Measurements from ENCODE around the gene C2orf69. TPM values are rescaled to one million over a fixed set of nuclear protein-coding genes. Genes with fewer than 3 reads are reported as not detected.

C2orf69 gene
- total and polyA plus RNA-seq, 2 donors (not counting 1 experiment from before 2014, with no cell fraction given): 3.7 to 12.9 TPM

DNA sequence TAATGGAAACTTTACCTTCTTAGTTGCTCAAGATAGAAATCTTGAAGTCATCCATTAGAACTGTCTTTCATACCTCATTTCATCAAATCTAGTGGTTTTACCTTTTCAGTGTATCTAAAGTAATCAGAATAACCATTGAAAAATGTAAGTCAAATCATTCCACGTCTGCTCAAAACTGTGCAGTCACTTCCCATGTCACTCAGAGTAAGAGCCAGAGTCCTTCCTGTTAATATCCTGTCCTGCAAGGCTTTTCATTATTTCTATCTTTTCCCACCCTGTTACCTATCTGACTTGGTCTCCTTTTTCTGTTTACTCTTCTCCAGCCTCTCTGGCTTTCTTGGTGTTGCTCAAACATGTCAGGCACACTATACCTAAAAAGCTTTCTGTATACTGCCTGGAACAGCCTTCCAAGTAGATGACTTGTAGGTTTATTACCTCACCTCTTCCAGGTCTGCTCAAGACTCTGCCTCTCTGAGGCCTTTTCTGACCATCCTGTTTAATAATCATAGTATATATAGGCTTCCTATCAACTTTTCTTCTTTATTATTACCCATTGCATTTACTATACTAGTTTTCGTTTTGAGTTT is 3.4 kb downstream of the C2orf69 start:
- Histone ChIP-seq H3K4me2 (replicated peaks; ENCODE audit: low read depth, low read length, poor library complexity, severe bottlenecking) (no peak overlapping the region), H3K27me3 (replicated peaks in 1 of 4; ENCODE audit: control extremely low read depth in 1 of 4, control insufficient read depth in 3 of 4, insufficient read depth in 4 of 4, low read length in 3 of 4) (no peaks in the 10 kb centered on the region), H3K36me3 (replicated peaks in 1 of 2; ENCODE audit: control extremely low read depth in 1 of 2, control insufficient read depth in 1 of 2, extremely low read depth in 1 of 2, insufficient read depth in 2 of 2, low read length in 1 of 2) (peaks cover 0 to 6% of the 10 kb centered on the region in 2 experiments), H3K4me1 (ENCODE audit: control insufficient read depth in 2 of 2, insufficient read depth in 2 of 2, low read length in 2 of 2) (peaks cover 4 to 21% of the 10 kb centered on the region in 2 donors), H4K20me1 (ENCODE audit: control insufficient read depth, insufficient read depth, low read length, poor library complexity, severe bottlenecking) (peaks cover 2% of the 10 kb centered on the region), H2AFZ (ENCODE audit: insufficient read depth, low read depth, low read length, poor library complexity, severe bottlenecking) (no peak overlapping the region), H3K79me2 (ENCODE audit: control insufficient read depth, insufficient read depth, low read length) (peaks cover 68% of the 10 kb centered on the region), H3K27ac (ENCODE audit: low read length in 2 of 2) (no peak overlapping the region), H3K9me3 (ENCODE audit: control extremely low read depth in 1 of 3, control insufficient read depth in 2 of 3, insufficient read depth in 1 of 3, low read length in 2 of 3) (peaks cover 0 to 8% (median 3%) of the 10 kb centered on the region in 3 donors), H3K9ac (ENCODE audit: low read length) (no peak overlapping the region), H3K4me3 (ENCODE audit: control extremely low read depth in 1 of 5, extremely low read depth in 1 of 5, insufficient read depth in 1 of 5, low read depth in 2 of 5, low read length in 4 of 5) (no peak overlapping the region)
- Mint-ChIP-seq H3K4me3 (no peak overlapping the region), H3K27me3 (no peaks in the 10 kb centered on the region), H3K27ac (no peak overlapping the region), H3K4me1 (peaks cover 33% of the 10 kb centered on the region), H3K9me3 (ENCODE audit: insufficient read depth) (no peaks in the 10 kb centered on the region)
- ATAC-seq (ENCODE audit: low read depth) (no peak), DNase-seq (no peak)
- WGBS (ENCODE audit: insufficient coverage): 25% methylated on average over 1 of the region's 2 CpGs
- intact Hi-C loops (cut with micrococcal nuclease): loop anchor here (5.0 kb wide), 2 partner anchors 1268 to 1863 kb away; partner anchors contain the start of gene CASP10
- TF ChIP-seq EZH2 (IDR thresholded peaks at IDR 0.05; ENCODE audit: borderline replicate concordance, insufficient read depth, low read depth, low read length, poor library complexity, severe bottlenecking) (no peak), CTCF (IDR thresholded peaks at IDR 0.05) (no peak)
- CTCF ChIA-PET: no interaction called here
- POLR2A ChIA-PET: no interaction called here

DNA sequence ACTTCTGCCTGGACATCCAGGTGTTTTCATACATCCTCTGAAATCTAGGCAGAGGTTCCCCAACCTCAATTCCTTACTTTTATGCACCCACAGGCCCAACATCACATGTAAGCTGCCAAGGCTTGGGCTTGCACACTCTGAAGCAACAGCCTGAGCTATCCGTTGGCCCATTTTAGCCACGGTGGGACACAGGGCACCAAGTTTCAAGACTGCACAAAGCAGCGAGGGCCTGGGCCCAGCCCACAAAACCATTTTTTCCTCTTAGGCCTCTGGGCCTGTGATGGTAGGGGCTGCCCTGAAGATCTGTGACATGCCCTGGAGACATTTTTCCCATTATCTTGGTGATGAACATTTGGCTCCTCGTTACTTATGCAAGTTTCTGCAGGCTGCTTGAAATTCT is 5.9 kb downstream of the C2orf69 start:
- H4K20me1 ChIP-seq (ENCODE audit: control insufficient read depth, insufficient read depth, low read length, poor library complexity, severe bottlenecking): peaks cover 9% of the 10 kb centered on the region
- no peak overlapping the region for H3K9ac ChIP-seq (ENCODE audit: low read length)
- Mint-ChIP-seq H3K27me3 (no peaks in the 10 kb centered on the region), H3K27ac (no peak overlapping the region), H3K9me3 (ENCODE audit: insufficient read depth) (no peaks in the 10 kb centered on the region), H3K4me3 (no peak overlapping the region), H3K4me1 (peaks cover 26% of the 10 kb centered on the region)
- H3K27ac ChIP-seq (ENCODE audit: low read length in 2 of 2): no peak overlapping the region
- TF ChIP-seq CTCF (IDR thresholded peaks at IDR 0.05): no peak
- no peak for TF ChIP-seq EZH2 (IDR thresholded peaks at IDR 0.05; ENCODE audit: borderline replicate concordance, insufficient read depth, low read depth, low read length, poor library complexity, severe bottlenecking)
- peaks cover 4 to 12% of the 10 kb centered on the region in 2 donors for H3K4me1 ChIP-seq (ENCODE audit: control insufficient read depth in 2 of 2, insufficient read depth in 2 of 2, low read length in 2 of 2)
- no peak overlapping the region for H2AFZ ChIP-seq (ENCODE audit: insufficient read depth, low read depth, low read length, poor library complexity, severe bottlenecking)
- CTCF ChIA-PET: no interaction called here
- peaks cover 0 to 8% (median 3%) of the 10 kb centered on the region in 3 donors for H3K9me3 ChIP-seq (ENCODE audit: control extremely low read depth in 1 of 3, control insufficient read depth in 2 of 3, insufficient read depth in 1 of 3, low read length in 2 of 3)
- peaks cover 0 to 9% of the 10 kb centered on the region in 2 experiments for H3K36me3 ChIP-seq (replicated peaks in 1 of 2; ENCODE audit: control extremely low read depth in 1 of 2, control insufficient read depth in 1 of 2, extremely low read depth in 1 of 2, insufficient read depth in 2 of 2, low read length in 1 of 2)
- no peaks in the 10 kb centered on the region for H3K27me3 ChIP-seq (replicated peaks in 1 of 4; ENCODE audit: control extremely low read depth in 1 of 4, control insufficient read depth in 3 of 4, insufficient read depth in 4 of 4, low read length in 3 of 4)
- intact Hi-C loops (cut with micrococcal nuclease): no loop called here
- WGBS (ENCODE audit: insufficient coverage): 89% methylated on average over 4 of the region's 4 CpGs
- ATAC-seq (ENCODE audit: low read depth) (no peak), DNase-seq (no peak)
- H3K4me2 ChIP-seq (replicated peaks; ENCODE audit: low read depth, low read length, poor library complexity, severe bottlenecking): no peak overlapping the region
- H3K79me2 ChIP-seq (ENCODE audit: control insufficient read depth, insufficient read depth, low read length): peaks cover 76% of the 10 kb centered on the region
- H3K4me3 ChIP-seq (ENCODE audit: control extremely low read depth in 1 of 5, extremely low read depth in 1 of 5, insufficient read depth in 1 of 5, low read depth in 2 of 5, low read length in 4 of 5): no peak overlapping the region
- POLR2A ChIA-PET: interaction anchor here (0.6 kb wide), 1 partner anchor 9 kb away, joined by 9 read pairs; no protein-coding TSS in a partner anchor

All from B cell (primary cell).